ENCODE measurements around the gene CLN3. TPM values are rescaled to one million over a fixed set of nuclear protein-coding genes. Genes with fewer than 3 reads are reported as not detected.
"Not testable (repeated sequence)": the region's sequence is repeated elsewhere in the genome, so short reads cannot be mapped to it uniquely, and the experiment has no call there.

Gene CLN3
- polyA plus RNA-seq, 6 donors from 2014 or later = 2.7 to 21.2 (median 17.6) TPM

GRCh38 chr16:28504707-28505404, 13.0 kb upstream of the CLN3 start:
- ATAC-seq (ENCODE audit: low read depth in 2 of 2) (no peak), DNase-seq (no peak)
- Mint-ChIP-seq H3K4me1 (peaks cover 17 to 33% (median 29%) of the 10 kb centered on the region in 3 donors), H3K36me3 (no peaks in the 10 kb centered on the region), H3K27ac (peak overlapping the region in 1 of 6 donors; percentile 47), H3K9me3 (no peaks in the 10 kb centered on the region), H3K4me3 (no peak overlapping the region), H3K27me3 (peaks cover 0 to 6% (median 4%) of the 10 kb centered on the region in 3 donors)

DNA sequence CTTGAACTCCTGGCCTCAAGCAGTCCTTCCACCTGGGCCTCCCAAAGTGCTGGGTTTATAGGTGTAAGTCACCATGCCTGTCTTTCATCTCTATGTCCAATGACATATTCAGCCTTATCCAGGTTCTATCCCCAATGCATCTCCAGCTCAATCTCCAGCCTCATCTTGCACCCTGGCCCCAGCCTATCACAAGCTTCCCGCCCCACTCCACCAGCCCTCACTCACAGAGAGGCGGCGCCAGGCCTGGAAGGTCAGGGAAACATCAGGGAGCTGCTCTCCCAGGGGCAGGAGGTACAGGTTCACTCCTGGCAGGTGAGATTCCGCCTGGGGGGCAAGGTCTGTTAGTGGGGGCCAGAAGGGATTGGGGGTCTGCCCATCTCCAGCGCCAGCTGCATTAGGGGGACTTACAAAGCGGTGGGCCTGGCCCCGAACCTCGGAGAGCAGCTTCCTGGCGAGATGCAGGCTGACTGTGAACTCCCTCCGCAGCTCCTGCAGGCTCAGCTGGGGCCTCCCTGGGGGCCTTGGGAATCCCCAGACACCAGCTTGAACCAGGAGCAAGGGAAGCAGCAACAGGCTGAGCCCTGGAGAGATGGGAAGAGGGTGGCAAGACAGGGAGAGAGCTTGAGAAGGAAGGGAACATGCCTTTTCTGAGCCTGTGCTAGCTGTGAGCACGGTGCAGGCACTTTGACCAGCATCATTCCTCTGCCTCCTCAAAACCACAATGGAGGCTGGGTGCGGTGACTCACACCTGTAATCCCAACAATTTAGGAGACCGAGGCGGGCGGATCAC, 11.8 kb upstream of the CLN3 start:
- H3K4me1 Mint-ChIP-seq = peaks cover 18 to 37% (median 31%) of the 10 kb centered on the region in 3 donors
- peaks cover 0 to 6% (median 4%) of the 10 kb centered on the region in 3 donors for H3K27me3 Mint-ChIP-seq
- no peak for ATAC-seq (ENCODE audit: low read depth in 2 of 2)
- no peak overlapping the region for H3K4me3 Mint-ChIP-seq
- H3K27ac Mint-ChIP-seq = peak overlapping the region in 1 of 6 donors; percentile 73
- H3K9me3 Mint-ChIP-seq = no peaks in the 10 kb centered on the region
- DNase-seq = no peak
- no peaks in the 10 kb centered on the region for H3K36me3 Mint-ChIP-seq

DNA sequence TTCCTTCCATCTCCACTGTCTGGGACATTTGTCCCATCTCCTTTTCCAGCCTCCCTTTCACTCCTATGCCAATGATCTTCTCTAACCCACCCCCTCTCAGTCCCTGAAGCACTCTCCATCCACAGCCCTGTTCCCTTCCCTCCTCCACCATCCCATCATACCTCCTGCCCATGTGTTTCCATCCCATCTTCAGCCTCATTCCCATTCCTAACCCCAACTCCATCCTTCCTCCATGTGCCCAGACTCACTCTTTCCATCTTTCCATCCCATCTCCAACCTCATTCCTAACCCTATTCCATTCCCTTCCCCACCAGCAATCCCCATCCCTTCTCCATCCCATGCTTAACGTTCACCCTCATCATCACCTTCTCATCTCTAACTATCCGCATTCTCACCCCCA, 10.4 kb upstream of the CLN3 start:
- DNase-seq (no peak), ATAC-seq (ENCODE audit: low read depth in 2 of 2) (no peak)
- no peaks in the 10 kb centered on the region for H3K36me3 Mint-ChIP-seq
- H3K4me3 Mint-ChIP-seq = no peak overlapping the region
- H3K27ac Mint-ChIP-seq = no peak overlapping the region
- peaks cover 14 to 29% (median 23%) of the 10 kb centered on the region in 3 donors for H3K4me1 Mint-ChIP-seq
- H3K27me3 Mint-ChIP-seq = peaks cover 0 to 6% (median 4%) of the 10 kb centered on the region in 3 donors
- no peaks in the 10 kb centered on the region for H3K9me3 Mint-ChIP-seq

- Mint-ChIP-seq H3K27ac (no peak overlapping the region), H3K27me3 (peaks cover 0 to 2% (median 0%) of the 10 kb centered on the region in 3 donors), H3K9me3 (no peaks in the 10 kb centered on the region), H3K4me3 (no peak overlapping the region), H3K4me1 (peaks cover 13 to 28% (median 15%) of the 10 kb centered on the region in 3 donors), H3K36me3 (no peaks in the 10 kb centered on the region)
- DNase-seq = no peak
- no peak for ATAC-seq (ENCODE audit: low read depth in 2 of 2)
Measured at GRCh38 chr16:28501258-28502232, 9.7 kb upstream of the CLN3 start.

GRCh38 chr16:28500476-28501180, 8.8 kb upstream of the CLN3 start:
- not testable (repeated sequence) for H3K9me3 Mint-ChIP-seq; H3K27me3 Mint-ChIP-seq; DNase-seq; ATAC-seq (ENCODE audit: low read depth in 2 of 2); H3K36me3 Mint-ChIP-seq; H3K4me3 Mint-ChIP-seq
- peak overlapping the region in 4 of 6 donors; percentile 39 to 68 (median 57) for H3K27ac Mint-ChIP-seq
- H3K4me1 Mint-ChIP-seq = peaks cover 11 to 27% (median 18%) of the 10 kb centered on the region in 3 donors

GRCh38 chr16:28499854-28500253, 8.0 kb upstream of the CLN3 start:
- Mint-ChIP-seq H3K9me3 (no peaks in the 10 kb centered on the region), H3K36me3 (no peaks in the 10 kb centered on the region), H3K4me1 (peaks cover 19 to 34% (median 26%) of the 10 kb centered on the region in 3 donors), H3K27ac (peak overlapping the region in 1 of 6 donors; percentile 83), H3K27me3 (no peaks in the 10 kb centered on the region), H3K4me3 (no peak overlapping the region)
- DNase-seq = no peak
- ATAC-seq (ENCODE audit: low read depth in 2 of 2) = no peak

DNA sequence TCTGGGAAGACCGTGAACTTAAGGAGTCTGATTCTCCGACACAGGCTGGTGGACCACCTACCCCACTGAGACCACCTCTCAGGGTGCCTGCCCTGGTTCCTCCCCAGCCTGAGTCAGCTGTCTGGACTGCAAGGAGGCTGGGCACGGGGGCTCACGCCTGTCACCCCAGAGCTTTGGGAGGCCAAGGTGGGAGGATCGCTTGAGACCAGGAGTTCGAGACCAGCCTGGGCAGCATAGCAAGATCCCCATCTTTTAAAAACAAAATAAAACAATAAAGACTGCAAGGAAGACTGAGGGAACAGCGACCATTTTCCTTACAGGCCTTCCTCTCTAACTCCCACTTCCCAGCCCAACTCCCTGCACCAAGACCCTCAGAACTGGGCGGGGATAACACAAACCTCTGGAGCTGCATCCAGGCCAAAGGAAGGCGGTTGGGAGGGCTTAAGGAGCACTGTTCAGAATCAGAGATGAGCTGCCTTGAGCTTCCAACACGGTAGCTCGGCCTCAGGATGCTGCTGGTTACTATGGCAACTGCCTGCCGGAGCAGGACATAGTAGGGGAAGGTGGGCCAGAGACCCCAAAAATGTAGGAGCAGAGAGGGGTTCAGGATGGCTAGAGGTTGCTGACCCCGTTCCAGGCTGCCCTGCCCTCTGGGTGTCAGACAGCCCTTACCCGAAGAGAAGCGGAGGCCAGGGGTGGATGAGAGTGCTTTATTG, 7.0 kb upstream of the CLN3 start:
- H3K27ac Mint-ChIP-seq = peak overlapping the region in 1 of 6 donors; percentile 47
- H3K4me1 Mint-ChIP-seq = peaks cover 29 to 44% (median 36%) of the 10 kb centered on the region in 3 donors
- DNase-seq = no peak
- no peak overlapping the region for H3K4me3 Mint-ChIP-seq
- H3K27me3 Mint-ChIP-seq = no peaks in the 10 kb centered on the region
- no peaks in the 10 kb centered on the region for H3K9me3 Mint-ChIP-seq
- no peaks in the 10 kb centered on the region for H3K36me3 Mint-ChIP-seq
- ATAC-seq (ENCODE audit: low read depth in 2 of 2) = no peak

- Mint-ChIP-seq H3K9me3 (no peaks in the 10 kb centered on the region), H3K4me1 (peaks cover 31 to 52% (median 37%) of the 10 kb centered on the region in 3 donors), H3K27me3 (no peaks in the 10 kb centered on the region), H3K4me3 (no peak overlapping the region), H3K27ac (peak overlapping the region in 2 of 6 donors; percentile 69 to 86), H3K36me3 (no peaks in the 10 kb centered on the region)
- ATAC-seq (ENCODE audit: low read depth in 2 of 2) (no peak), DNase-seq (no peak)
Measured at GRCh38 chr16:28497861-28498599, 6.2 kb upstream of the CLN3 start.

DNA sequence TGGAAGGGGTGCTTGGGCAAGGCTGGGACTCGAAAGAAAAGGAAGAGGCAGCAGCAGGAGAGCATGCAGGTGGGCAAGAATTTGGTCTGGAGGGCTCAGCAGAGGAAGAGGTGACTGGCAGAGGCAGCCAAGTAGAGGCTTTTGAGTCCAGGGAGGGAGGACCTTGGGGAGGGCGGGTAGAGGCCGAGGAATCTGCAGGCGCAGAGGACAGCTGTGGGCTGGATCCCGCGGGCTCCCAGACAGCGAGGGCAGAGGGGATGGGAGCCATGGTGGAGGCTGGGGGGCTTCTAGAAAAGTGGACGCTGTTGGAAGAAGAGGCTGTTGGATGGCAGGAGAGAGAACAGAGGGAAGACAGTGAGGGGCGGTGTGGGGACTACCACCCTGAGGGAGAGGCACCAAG, 5.5 kb upstream of the CLN3 start:
- Mint-ChIP-seq H3K4me3 (peak overlapping the region in 1 of 8 donors; percentile 16), H3K27me3 (no peaks in the 10 kb centered on the region), H3K9me3 (no peaks in the 10 kb centered on the region), H3K36me3 (no peaks in the 10 kb centered on the region), H3K27ac (peak overlapping the region in 3 of 6 donors; percentile 69 to 87 (median 78)), H3K4me1 (peaks cover 31 to 52% (median 37%) of the 10 kb centered on the region in 3 donors)
- no peak for DNase-seq
- ATAC-seq (ENCODE audit: low read depth in 2 of 2) = no peak

- H3K9me3 Mint-ChIP-seq = no peaks in the 10 kb centered on the region
- peaks cover 36 to 57% (median 37%) of the 10 kb centered on the region in 3 donors for H3K4me1 Mint-ChIP-seq
- peaks cover 0 to 2% of the 10 kb centered on the region in 2 donors for H3K36me3 Mint-ChIP-seq
- no peak overlapping the region for H3K4me3 Mint-ChIP-seq
- no peak for ATAC-seq (ENCODE audit: low read depth in 2 of 2)
- peak overlapping the region in 3 of 6 donors; percentile 81 to 88 (median 88) for H3K27ac Mint-ChIP-seq
- DNase-seq = no peak
- H3K27me3 Mint-ChIP-seq = no peaks in the 10 kb centered on the region
Measured at GRCh38 chr16:28496844-28497243, 5.0 kb upstream of the CLN3 start.

- Mint-ChIP-seq H3K4me3 (peak overlapping the region in 3 of 8 donors; percentile 13 to 92 (median 53)), H3K27ac (peak overlapping the region; percentile 68 to 96 (median 88)), H3K4me1 (peaks cover 39 to 62% (median 44%) of the 10 kb centered on the region in 3 donors), H3K36me3 (peaks cover 0 to 3% of the 10 kb centered on the region in 2 donors), H3K9me3 (no peaks in the 10 kb centered on the region), H3K27me3 (no peaks in the 10 kb centered on the region)
- ATAC-seq (ENCODE audit: low read depth in 2 of 2) = no peak
- DNase-seq = no peak
Measured at GRCh38 chr16:28495795-28496749, 4.2 kb upstream of the CLN3 start.

All from naive B cell (primary cell).